BJ (cell line): ENCODE results near the gene RABGAP1L. TPM values are rescaled to one million over a fixed set of nuclear protein-coding genes. Genes with fewer than 3 reads are reported as not detected.
"Not testable (repeated sequence)": the region's sequence is repeated elsewhere in the genome, so short reads cannot be mapped to it uniquely, and the experiment has no call there.

Experiments
- CTCF ChIA-PET: fragments of 350-600 bp; formaldehyde crosslinking; extraction: SDS; loops from one replicate; lab custom pipeline; 2021; ENCODE audit warnings: antibody characterized with exemption, inconsistent platforms; lab: Yijun Ruan, JAX
- POLR2A ChIA-PET: fragments of 300-600 bp; sonication (Branson Sonifier 250); formaldehyde crosslinking; extraction: SDS; loops from one replicate; lab custom pipeline; 2021; ENCODE audit warnings: antibody characterized with exemption; lab: Charles Lee
- DNase-seq: peaks from one replicate; pipeline ENCODE4 v3.0.0-alpha.2; 2011; ENCODE audit warnings: low read depth
- H3K27me3 ChIP-seq: 2 replicates; pipeline ENCODE4 v1.6.0; 2011; ENCODE audit warnings: low read length; ENCODE audit not compliant: control insufficient read depth, insufficient read depth
- H3K36me3 ChIP-seq: 2 replicates; pipeline ENCODE4 v1.5.1; 2011; ENCODE audit warnings: low read length; ENCODE audit not compliant: control insufficient read depth, insufficient read depth
- H3K4me3 ChIP-seq: 2 replicates; pipeline ENCODE4 v1.5.1; 2011; ENCODE audit warnings: low read depth, mild to moderate bottlenecking, control low read depth, low read length
- CTCF ChIP-seq: IDR thresholded peaks from 2 replicates; pipeline ENCODE4 v1.5.1; 2011; ENCODE audit warnings: low read depth, mild to moderate bottlenecking, control low read depth, inconsistent platforms, low read length, moderate library complexity; ENCODE audit not compliant: insufficient read depth
- polyA plus RNA-seq: library from polyadenylated mRNA; depleted of rRNA; stranded (reverse); fragments of >200 nt; gene quantifications from 2 replicates; pipeline ENCODE4 v1.2.3, GENCODE V29; 2011

RABGAP1L gene
- polyA plus RNA-seq, 1 experiment, result 15.9 TPM

GRCh38 chr1:174114788-174115448 lies 44.4 kb upstream of the RABGAP1L start:
- ChIA-PET POLR2A (no interaction called here), CTCF (interaction anchor here (0.8 to 1.4 kb wide), 8 partner anchors 15 to 47 kb away, joined by 3 to 9 read pairs (median 4); no protein-coding TSS in a partner anchor)
- Histone ChIP-seq H3K27me3 (no peaks in the 10 kb centered on the region), H3K4me3 (no peak overlapping the region), H3K36me3 (no peaks in the 10 kb centered on the region)
- TF ChIP-seq CTCF, result peak; percentile 79
- no peak for DNase-seq

- DNase-seq, result no peak
- TF ChIP-seq CTCF, result no peak
Measured at GRCh38 chr1:174116042-174116441, 43.3 kb upstream of the RABGAP1L start.

GRCh38 chr1:174118751-174119150 lies 40.6 kb upstream of the RABGAP1L start:
- no peak overlapping the region for H3K4me3 ChIP-seq
- ChIA-PET POLR2A (no interaction called here), CTCF (no interaction called here)
- TF ChIP-seq CTCF, result no peak
- H3K36me3 ChIP-seq, result no peaks in the 10 kb centered on the region
- no peak for DNase-seq
- no peaks in the 10 kb centered on the region for H3K27me3 ChIP-seq

More at GRCh38 chr1:174116042-174116441, 43.3 kb upstream of the RABGAP1L start:
- ChIA-PET CTCF (interaction anchor here (0.5 to 1.1 kb wide), 2 partner anchors 40 to 500 kb away, joined by 3 read pairs; no protein-coding TSS in a partner anchor), POLR2A (no interaction called here)
- Histone ChIP-seq H3K27me3 (no peaks in the 10 kb centered on the region), H3K4me3 (no peak overlapping the region), H3K36me3 (no peaks in the 10 kb centered on the region)

- CTCF ChIA-PET, H3K27me3 ChIP-seq, DNase-seq, POLR2A ChIA-PET, H3K4me3 ChIP-seq, H3K36me3 ChIP-seq: not testable (repeated sequence)
Measured at GRCh38 chr1:174122318-174122717, 37.0 kb upstream of the RABGAP1L start.

- no peaks in the 10 kb centered on the region for H3K36me3 ChIP-seq
- no peak overlapping the region for H3K4me3 ChIP-seq
- no peak for TF ChIP-seq CTCF
- ChIA-PET CTCF (no interaction called here), POLR2A (no interaction called here)
- no peaks in the 10 kb centered on the region for H3K27me3 ChIP-seq
- DNase-seq, result no peak
Measured at GRCh38 chr1:174123843-174124242, 35.5 kb upstream of the RABGAP1L start.

GRCh38 chr1:174127176-174127575 lies 32.1 kb upstream of the RABGAP1L start:
- POLR2A ChIA-PET, result not testable (repeated sequence)

More at GRCh38 chr1:174127176-174127575, 32.1 kb upstream of the RABGAP1L start:
- not testable (repeated sequence) for DNase-seq, H3K4me3 ChIP-seq, H3K36me3 ChIP-seq, H3K27me3 ChIP-seq
- CTCF ChIA-PET, result interaction anchor here (0.6 kb wide), 1 partner anchor 52 kb away, joined by 4 read pairs; no protein-coding TSS in a partner anchor
